Measurements from ENCODE around the gene ACSL6.

ACSL6 gene

DNA sequence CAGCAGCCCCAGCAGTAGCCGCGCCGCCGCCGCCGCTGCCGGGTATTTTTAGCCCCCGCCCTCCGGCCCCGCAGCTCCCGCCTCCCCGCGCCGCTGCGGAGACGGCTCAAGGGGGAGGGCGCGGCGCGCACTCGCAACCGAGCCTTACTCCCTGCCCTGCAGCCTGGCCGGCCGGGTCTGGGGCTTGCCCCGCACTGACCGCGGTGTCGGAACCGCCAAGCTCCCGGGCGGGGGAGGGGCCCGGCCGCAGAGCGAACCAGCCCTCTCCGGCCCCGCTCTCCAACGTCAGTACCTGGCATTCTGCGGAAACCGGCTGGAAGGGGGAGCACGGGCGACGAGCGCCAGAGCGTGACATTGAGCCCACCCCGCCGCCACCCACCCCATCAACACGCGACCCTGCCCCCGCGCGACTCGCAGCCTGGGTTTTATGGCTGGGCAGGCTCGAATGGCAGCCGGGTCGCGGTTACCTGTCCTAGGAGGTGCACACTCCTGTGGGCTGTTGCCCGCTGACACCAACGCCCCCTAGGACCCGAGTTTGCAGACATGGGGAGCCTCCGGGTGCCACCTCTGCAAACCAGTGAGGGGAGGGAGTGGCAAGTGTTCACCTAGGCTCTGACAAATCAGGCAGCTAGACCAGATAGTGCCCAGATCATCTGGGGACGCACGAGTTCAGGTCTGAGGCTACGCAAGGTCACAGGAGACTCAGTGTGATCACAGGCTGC lies at the start of gene ACSL6:
TSS of gene ACSL6 (minus strand) at position 37 of the 722 bp plus-strand sequence. CDS start 105 bp downstream, outside the sequence.
- peak; percentile 23 for DNase-seq

DNA sequence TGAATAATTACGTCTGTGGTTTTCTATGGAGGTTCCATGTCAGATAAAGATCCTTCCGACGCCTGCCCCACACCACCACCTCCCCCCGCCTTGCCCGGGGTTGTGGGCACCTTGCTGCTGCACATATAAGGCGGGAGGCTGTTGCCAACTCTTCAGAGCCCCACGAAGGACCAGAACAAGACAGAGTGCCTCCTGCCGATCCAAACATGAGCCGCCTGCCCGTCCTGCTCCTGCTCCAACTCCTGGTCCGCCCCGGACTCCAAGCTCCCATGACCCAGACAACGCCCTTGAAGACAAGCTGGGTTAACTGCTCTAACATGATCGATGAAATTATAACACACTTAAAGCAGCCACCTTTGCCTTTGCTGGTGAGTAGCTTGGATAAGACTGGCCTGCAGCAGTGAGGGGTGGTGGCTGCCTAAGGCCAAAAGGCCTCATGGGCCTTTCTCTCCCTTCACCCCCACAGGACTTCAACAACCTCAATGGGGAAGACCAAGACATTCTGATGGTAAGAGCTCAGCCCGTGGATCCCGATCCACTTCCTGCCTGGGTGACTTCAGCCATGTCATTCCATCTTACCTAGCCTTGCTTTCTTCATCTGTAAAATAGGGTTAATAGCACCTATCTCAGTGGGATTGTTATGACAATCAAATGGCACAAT lies 49.2 kb upstream of the ACSL6 start, which contains the start of gene IL3:
TSS of gene IL3 (plus strand) at position 155 of the 661 bp plus-strand sequence. CDS start at position 207, 52 bp downstream.
- no peak for DNase-seq

DNA sequence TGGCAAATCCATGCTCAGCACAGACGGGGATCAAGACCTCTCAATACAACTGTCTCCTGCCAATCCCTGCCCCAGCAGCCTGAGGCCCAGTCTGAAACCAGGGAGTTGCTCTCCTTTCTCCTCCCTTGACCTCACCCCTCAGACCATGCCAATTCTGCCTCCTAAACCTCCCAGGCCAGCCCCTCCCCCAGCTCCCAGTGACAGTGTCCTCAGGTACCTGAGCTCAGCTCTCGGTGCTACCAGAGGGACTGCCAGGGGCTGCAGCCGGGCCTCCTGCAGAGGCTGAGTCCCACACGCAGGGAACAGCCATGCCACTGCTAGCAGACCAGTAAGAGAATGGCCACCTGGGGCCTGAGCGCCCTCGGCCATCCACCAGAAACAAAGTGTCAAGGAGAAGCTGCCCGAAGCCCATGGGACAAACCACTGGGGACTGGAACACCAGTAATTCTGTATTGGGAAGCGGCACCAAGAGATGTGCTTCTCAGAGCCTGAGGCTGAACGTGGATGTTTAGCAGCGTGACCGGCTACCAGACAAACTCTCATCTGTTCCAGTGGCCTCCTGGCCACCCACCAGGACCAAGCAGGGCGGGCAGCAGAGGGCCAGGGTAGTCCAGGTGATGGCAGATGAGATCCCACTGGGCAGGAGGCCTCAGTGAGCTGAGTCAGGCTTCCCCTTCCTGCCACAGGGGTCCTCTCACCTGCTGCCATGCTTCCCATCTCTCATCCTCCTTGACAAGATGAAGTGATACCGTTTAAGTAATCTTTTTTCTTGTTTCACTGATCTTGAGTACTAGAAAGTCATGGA lies 48.4 kb upstream of the ACSL6 start:
- no peak for DNase-seq

GRCh38 chr5:132059043-132059695 lies 47.7 kb upstream of the ACSL6 start:
- peak; percentile 35 for DNase-seq

GRCh38 chr5:132058646-132059042 lies 47.2 kb upstream of the ACSL6 start:
- DNase-seq = no peak

- no peak for DNase-seq
Observed at GRCh38 chr5:132057498-132058255, 46.2 kb upstream of the ACSL6 start.

GRCh38 chr5:132056610-132057497 lies 45.4 kb upstream of the ACSL6 start:
- no peak for DNase-seq

- DNase-seq = peak; percentile 46
Observed at GRCh38 chr5:132055808-132056609, 44.6 kb upstream of the ACSL6 start.

- DNase-seq = no peak
Observed at GRCh38 chr5:132055441-132055807, 44.0 kb upstream of the ACSL6 start.

DNA sequence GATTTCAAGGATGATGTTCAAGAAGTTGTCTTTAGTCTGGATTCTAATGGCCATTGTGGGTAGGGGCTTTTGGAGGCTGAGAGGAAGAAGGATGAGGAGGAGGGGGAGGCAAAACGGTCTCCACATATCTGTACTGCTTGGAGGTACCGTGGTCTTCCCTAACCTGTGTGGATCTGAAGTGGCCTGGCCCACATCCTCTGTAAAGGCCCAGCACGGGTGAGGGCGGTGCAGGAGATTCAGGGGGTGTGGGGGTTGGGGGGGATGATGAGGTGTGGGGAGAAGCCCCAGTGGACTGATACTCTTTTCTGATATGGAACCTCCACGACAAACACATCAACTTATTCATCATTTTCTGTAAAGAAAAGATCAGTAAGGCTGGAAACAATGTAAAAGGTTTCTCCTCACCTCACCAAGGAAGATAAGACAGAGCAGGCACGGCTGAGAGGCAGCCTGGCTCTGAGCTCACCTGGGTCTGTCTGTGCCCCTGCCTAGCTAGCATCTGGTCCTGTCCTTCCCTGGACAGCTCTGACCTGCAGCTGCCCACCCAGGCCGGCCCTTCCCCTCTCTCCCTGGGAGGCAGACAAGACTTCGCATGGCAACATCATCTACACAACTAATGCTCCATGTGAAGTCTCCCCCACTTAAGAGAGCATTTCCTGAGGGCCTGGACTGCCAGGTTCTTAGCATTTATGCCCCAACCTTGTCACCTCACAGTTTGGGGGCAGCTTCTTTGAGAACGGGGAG lies 43.4 kb upstream of the ACSL6 start:
- no peak for DNase-seq

GRCh38 chr5:132054031-132054696 lies 42.7 kb upstream of the ACSL6 start:
- no peak for DNase-seq

DNA sequence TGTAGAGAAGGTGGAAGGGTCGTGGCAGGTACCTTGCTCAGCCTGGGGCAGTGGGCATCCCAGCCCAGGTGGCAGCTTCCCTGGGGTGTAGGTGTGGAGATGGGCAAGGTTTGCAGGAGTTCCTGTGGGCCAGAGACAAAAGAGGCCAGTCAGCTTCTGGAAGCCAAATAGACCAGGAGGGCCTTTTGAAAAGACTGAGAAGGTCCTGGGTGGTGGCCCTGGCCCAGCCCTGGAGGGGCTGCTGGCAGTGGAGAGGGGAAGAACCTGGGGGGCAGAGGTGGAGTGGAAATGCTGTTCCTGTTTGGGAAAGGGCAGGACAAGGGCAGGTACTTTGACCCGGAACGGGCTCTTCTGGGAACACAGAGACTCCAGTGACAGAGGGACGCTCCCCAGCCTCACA lies 42.0 kb upstream of the ACSL6 start:
- DNase-seq = no peak

GRCh38 chr5:132052520-132052919 lies 41.1 kb upstream of the ACSL6 start:
- DNase-seq = no peak

DNA sequence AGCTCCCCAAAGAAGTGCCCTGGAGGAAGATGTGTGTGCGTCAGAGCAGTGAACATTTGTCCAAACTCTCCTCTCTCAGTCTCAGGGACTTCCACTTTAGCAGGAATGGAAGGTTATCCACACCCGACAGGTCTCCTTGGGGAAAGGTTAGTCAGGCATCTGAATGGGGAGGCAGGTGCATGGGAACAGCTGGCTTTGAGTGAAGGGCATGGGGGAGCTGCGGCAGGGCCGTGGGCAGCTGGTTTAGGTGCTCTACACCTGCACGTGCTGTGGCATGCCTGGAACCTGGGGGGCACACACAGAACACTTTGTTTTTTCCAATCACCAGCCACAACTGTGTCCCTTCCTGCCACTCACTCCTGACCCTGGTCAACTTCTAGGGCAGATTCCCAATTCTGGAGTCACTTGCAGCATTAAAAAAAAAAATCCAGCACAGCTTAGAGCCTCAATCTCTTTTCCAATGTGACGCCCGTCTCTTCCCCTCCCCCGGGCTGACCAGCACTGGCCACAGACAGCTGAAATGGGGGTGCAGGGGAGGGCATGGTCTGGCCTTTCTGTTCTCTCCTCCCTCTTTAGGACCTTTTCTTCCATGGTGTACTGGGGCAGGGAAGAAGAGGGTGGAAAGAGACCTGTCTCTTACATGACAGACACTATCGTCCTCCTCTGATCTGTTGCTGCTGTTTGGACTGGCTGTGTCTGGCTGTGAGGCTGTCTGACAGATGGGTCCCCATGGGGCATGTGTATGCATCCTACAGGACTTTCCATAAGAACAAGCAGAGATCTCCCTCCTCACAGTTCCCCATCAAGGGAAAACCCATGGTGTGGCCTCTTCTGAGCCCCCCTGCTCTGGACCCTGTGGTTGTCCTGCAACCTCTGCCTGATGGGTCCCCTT lies 39.4 kb upstream of the ACSL6 start:
- DNase-seq = no peak

GRCh38 chr5:132050136-132050535 lies 38.7 kb upstream of the ACSL6 start:
- DNase-seq = no peak

DNA sequence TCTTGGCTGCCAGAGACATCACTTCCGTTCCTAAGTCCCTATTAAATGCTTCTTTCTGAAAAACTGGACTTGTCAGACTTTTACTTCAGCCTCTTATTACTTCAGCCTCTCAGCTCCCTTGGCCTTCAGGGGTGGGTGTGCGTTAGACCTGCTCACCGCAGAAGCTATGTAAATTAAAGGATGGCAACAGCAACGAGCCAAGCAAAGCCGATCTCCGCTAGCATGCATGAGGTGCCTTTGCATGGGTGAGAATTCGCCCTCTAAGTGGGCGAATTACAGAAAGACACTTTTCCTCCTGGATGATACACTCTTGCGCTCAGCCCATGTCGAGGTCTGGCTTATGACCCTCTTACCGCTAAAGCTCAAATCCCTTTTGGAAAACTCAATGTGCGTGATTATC lies 38.1 kb upstream of the ACSL6 start:
- DNase-seq = no peak

DNA sequence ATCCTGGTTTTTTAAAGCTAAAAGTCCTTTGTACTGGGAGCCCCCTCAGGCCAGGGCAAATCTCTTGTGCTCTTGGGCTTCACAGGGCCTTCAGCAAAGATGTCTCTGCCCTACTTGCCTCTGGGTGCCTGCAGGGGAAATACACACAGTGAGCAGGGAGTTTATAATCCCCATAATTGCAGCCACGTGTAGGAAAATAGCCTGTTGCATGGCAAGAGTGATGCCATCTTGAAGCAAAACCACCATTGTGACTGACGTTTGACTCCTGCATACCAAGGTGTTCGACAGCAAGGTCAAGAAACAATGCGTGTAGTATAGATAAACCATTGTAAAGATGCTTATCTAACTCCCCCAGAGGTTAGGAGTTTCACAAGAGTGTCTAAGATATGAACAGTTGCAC lies 37.6 kb upstream of the ACSL6 start:
- DNase-seq = no peak

- DNase-seq = no peak
Observed at GRCh38 chr5:132046880-132047299, 35.4 kb upstream of the ACSL6 start.
